ENCODE data around the gene CDC14A.
"Not testable (repeated sequence)": the region's sequence is repeated elsewhere in the genome, so short reads cannot be mapped to it uniquely, and the experiment has no call there.

The CDC14A gene

GRCh38 chr1:100352267-100353070 lies at the start of gene CDC14A:
TSS of gene CDC14A (plus strand) at chr1:100352506. CDS start at chr1:100352955, 449 bp downstream.
- DNase-seq (ENCODE audit: low read depth), result peak; percentile 78

GRCh38 chr1:100302739-100303138 lies 49.6 kb upstream of the CDC14A start:
- DNase-seq (ENCODE audit: low read depth), result no peak

DNA sequence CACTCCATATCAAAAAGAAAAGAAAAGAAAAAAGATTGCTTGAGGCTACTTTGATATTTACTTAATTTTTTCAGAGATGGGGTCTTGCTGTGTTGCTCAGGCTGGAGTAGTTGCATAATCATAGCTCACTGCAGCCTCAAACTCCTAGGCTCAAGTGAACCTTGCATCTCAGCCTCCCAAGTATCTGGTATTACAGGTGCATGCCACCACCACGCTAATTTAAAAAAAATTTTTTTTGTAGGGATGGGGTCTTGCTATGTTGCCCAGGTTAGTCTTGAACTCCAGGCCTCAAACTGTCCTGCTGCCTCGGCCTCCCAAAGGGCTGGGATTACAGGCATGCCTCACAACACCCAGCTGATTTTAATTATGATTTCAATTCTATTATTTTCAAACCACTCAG lies 48.1 kb upstream of the CDC14A start:
- no peak for DNase-seq (ENCODE audit: low read depth)

GRCh38 chr1:100304921-100305320 lies 47.4 kb upstream of the CDC14A start:
- no peak for DNase-seq (ENCODE audit: low read depth)

DNA sequence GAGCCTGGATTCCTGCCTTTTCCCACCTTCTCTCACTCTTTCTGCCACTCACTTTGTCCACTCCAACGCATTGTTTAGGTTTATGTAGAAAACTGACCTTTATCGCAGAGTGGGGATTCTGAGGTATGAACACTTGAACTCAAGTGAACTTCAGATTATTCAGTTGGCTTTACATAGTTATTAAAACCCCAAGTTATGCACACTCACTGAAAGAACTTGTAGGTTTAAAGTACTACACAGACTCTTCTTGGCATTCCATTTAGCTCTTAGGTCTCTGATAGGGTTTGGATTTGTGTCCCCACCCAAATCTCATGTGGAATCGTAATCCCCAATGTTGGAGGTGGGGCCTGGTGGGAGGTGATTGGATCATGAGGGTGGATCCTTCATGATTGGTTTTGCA lies 46.4 kb upstream of the CDC14A start:
- DNase-seq (ENCODE audit: low read depth), result no peak

DNA sequence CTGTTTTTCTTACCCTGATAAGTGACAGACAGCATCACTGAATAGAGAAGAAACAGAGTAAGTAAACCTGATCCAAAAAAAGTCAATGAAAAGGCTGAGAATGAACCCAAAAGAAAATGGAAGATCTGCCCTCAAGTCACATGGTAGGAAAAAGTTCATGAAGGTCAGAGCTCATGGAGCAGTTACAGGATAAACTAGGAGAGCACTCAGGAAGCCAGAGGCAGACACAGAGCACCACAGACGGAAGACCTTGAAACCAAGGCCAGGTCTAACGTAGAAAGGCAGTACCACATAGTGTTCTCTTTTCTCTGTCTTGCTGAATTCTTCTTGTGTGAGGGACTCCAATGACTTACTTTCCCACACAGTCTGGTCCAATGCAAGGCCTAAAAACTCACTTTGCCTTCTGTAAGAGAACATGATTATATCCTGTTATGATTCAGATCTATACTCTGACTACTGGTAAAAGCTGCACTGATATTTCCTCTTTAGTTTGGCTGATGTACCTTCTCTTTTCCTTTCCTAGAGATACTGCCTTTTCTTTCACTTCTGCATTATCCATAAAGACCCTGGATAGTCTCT lies 45.5 kb upstream of the CDC14A start:
- no peak for DNase-seq (ENCODE audit: low read depth)

- no peak for DNase-seq (ENCODE audit: low read depth)
Observed at GRCh38 chr1:100308777-100309176, 43.5 kb upstream of the CDC14A start.

DNA sequence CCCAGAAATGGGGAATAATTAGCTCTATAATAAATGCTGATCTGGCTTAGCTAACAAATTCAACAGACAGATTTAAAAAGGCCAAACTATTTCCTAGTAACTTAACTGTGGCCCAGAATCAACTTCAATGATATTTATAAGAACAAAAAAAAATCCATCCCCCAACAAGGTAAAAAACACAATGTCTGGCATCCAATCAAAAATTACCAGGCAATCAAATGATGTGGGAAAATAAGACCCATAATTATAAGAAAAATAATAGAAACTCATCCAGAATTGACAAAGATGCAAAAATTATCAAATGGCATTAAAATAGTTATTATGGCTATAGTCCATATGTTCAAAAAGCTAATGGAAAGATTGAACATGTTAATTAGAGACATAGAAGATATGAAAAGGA lies 42.4 kb upstream of the CDC14A start:
- no peak for DNase-seq (ENCODE audit: low read depth)

- no peak for DNase-seq (ENCODE audit: low read depth)
Observed at GRCh38 chr1:100313382-100313781, 38.9 kb upstream of the CDC14A start.

DNA sequence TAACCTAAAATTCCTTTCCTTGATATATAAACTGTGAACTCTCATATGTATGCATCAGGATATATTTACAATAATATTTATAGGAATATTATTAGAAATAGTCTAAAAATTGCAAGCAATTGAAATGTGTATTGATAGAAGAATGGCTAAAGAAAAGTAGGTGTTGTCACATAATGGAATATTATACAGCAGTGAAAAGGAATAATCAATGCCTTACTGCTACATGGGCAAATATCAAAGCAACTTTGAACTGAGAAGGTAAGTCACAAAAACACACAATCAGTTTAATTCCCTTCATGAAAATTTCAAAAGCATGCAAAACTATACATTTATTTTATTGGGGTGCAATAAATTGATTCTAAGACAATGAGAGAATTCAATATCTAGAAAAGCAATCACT lies 35.7 kb upstream of the CDC14A start:
- DNase-seq (ENCODE audit: low read depth), result no peak

- DNase-seq (ENCODE audit: low read depth), result no peak
Observed at GRCh38 chr1:100320311-100321099, 31.8 kb upstream of the CDC14A start.

DNA sequence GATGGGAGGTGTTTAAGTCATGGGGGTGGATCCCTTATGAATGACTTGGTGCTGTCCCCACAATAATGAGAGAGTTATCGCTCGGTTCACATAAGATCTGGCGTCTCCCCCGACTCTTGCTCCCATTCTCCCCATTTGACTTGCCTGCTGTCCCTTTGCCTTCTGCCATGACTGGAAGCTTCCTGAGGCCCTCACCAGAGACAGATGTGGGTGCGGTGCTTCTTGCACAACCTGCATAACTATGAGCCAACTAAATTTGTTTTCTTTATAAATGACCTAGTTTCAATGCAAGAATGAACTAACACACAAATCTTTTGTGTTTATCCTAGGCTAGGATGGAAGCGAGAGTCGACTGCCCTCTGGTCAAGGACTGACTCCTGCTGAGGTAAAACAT lies 31.2 kb upstream of the CDC14A start:
- DNase-seq (ENCODE audit: low read depth), result no peak

GRCh38 chr1:100321506-100321905 lies 30.8 kb upstream of the CDC14A start:
- DNase-seq (ENCODE audit: low read depth), result no peak

DNA sequence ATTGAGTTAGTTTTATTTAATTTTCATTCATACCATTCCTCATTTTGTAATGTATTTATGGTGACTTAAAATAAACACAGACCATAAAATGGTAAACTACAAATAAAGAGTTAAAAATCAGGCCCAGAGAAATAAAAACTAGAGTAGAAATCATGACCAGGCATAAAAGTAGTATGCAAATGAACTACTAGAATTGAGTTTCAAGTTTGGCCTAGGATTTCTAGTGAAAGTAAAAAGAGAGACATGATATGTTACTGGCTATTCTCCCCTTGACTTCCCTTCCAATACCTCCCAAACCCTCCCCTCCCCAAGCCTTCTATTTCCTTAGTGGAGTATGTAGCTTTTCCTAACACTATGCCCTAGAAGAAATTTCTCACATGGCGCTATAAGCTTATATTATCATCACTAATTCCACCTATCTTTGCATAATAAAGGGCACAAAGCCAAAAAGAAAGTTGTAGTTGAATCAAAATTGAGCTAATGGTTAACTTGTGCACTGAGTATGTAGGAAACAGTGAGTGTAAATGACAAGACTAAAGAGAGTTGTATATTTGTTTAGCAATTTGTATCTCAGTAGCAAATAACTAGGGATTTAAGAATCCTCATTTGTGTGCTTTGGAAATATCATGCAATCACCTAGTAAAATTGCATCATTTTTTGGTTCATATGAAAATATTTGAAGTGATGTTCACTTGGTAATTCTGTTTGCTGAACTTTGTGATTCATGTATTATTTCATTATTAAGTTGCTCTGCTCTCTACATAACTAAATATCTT lies 29.7 kb upstream of the CDC14A start:
- DNase-seq (ENCODE audit: low read depth), result no peak

- DNase-seq (ENCODE audit: low read depth), result no peak
Observed at GRCh38 chr1:100323419-100324106, 28.7 kb upstream of the CDC14A start.

DNA sequence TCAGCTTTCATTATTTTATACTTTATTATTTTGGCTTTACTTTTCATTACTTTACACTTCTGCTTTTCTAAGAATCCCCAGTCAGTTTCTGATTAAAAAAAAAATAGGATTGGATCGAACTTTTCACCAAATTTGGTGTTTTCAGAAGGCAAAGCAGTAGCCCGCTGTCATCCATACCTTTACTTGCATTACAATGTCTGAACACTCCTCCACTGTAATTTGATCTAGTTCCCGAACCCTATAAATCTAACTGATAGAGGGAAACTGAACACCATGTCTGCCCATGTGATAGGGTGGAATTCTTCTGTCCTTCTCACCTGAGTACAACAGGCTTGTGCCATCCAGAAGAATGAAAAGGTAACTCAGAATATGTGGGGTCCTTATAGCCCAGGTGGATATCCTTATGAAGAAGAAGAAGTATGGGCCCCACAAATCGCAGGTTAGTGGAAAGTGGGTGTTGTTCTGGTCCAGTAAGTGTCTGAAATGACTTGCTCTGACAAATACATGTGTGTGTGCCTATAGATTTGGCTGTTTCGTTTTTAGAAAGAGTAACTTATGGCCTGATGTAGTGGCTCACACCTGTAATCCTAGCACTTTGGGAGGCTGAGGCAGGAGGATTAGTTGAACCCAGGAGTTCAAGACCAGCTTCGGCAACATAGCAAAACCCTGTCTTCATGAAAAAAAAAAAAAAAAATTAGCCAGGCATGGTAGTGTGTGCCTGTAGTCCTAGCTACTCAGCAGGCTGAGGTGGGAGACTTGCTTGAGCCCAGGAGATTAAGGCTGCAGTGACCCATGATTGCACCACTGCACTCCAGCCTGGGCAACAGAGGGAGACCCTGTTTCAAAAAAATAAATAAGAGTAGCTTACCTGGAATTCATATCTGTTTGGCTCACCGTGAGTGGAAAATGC lies 26.6 kb upstream of the CDC14A start:
- DNase-seq (ENCODE audit: low read depth), result no peak

DNA sequence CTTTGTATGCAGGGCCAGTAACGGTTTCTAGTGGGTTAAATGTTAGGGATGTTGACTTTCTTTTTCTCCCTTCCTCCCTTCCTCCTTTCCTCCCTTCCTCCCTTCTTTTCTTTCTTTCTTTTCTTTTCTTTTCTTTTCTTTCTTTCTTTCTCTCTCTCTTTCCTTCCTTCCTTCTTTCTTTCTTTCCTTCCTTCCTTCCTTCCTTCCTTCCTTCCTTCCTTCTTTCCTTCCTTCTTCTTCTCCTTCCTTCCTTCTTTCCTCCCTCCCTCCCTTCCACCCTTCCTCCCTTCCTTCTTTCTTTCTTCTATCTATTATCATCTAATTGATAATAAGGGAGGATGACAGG lies 26.0 kb upstream of the CDC14A start:
- DNase-seq (ENCODE audit: low read depth), result not testable (repeated sequence)

GRCh38 chr1:100328133-100328532 lies 24.2 kb upstream of the CDC14A start:
- DNase-seq (ENCODE audit: low read depth), result no peak

DNA sequence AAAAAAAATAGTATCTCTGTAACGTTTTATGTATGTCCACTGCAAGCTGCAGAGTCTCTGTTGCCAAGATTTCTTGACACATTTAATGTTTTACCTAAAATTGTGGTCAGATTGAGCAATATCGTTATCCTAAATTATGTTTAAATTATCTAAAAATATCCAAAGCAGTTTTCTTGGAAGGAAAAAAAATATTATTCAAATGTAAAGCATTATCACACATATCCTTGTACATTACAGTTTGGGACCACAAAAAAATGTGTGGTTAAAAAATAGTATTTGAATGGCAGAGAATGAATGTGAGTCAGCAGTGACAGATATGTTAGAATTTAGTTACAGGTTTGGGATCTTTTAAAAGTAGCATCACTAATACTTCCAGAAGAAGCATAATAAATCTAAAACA lies 21.2 kb upstream of the CDC14A start:
- DNase-seq (ENCODE audit: low read depth), result not testable (repeated sequence)

- no peak for DNase-seq (ENCODE audit: low read depth)
Observed at GRCh38 chr1:100332331-100332730, 20.0 kb upstream of the CDC14A start.

DNA sequence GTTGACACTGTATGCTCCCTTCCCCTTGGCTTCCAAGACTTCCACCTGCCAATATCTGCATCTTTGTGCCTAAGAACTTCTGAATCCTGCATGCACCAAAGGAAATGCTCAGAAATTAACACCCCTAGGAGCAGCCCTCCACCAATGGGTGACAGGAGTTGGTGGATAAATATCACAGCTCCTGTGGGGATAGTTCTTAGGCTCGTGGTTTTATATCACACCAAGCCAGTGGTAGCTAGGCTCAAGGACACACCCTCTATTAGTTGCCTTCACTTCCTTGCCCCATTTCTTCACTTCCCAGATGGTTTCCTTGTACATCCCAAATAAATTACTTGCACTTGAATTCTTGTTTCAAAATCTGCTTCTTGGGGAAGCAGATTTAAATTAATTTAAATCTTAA lies 16.9 kb upstream of the CDC14A start:
- DNase-seq (ENCODE audit: low read depth), result no peak

All from activated gamma-delta T cell treated with anti-CD3 and anti-CD28 coated beads, Interleukin-2, amount 50 U/mL, for 16 hours (primary cell).